Upper lobe of left lung (tissue), 6 donors: ENCODE measurements around the gene GOLPH3L. TPM values are rescaled to one million over a fixed set of nuclear protein-coding genes. Genes with fewer than 3 reads are reported as not detected.
"Not testable (repeated sequence)": the region's sequence is repeated elsewhere in the genome, so short reads cannot be mapped to it uniquely, and the experiment has no call there.

Experiments
- ATAC-seq, 2 donors: fragments of 200-7000 bp; cut with Tn5 transposase; one replicate each; pipeline ENCODE4 v1.9.1; 2022; ENCODE audit warnings: mild to moderate bottlenecking in 2 of 2, moderate library complexity in 2 of 2; ENCODE audit not compliant: low FRiP score in 2 of 2
- DNase-seq, 2 donors: peaks; one replicate each; pipeline ENCODE4 v3.0.0-alpha.2; 2019 to 2020
- H3K27ac ChIP-seq, 4 donors: fragments of 200-600 bp; sonication (generic); one replicate each; pipeline ENCODE4 v1.5.1; 2016 to 2019
- H3K27me3 ChIP-seq, 4 donors: fragments of 200-600 bp; sonication (generic); one replicate each; pipeline ENCODE4 v1.5.1; 2017 to 2019
- H3K36me3 ChIP-seq, 4 donors: fragments of 200-600 bp; sonication (generic); one replicate each; pipeline ENCODE4 v1.5.1; 2016 to 2019
- H3K4me1 ChIP-seq, 4 donors: fragments of 200-600 bp; sonication (generic); one replicate each; pipeline ENCODE4 v1.5.1; 2018 to 2019
- H3K4me3 ChIP-seq, 4 donors: fragments of 200-600 bp; sonication (generic); one replicate each; pipeline ENCODE4 v1.5.1; 2017 to 2019; ENCODE audit warnings: mild to moderate bottlenecking in 2 of 4, moderate library complexity in 1 of 4
- H3K9me3 ChIP-seq, 4 donors: fragments of 200-600 bp; sonication (generic); one replicate each; pipeline ENCODE4 v1.5.1; 2018 to 2019
- CTCF ChIP-seq, 6 experiments: fragments of 450-650 bp in 4 of 6; fragments of 200-600 bp in 2 of 6; sonication (generic) in 2 of 6; IDR thresholded peaks; one replicate each; pipeline ENCODE4 v1.5.1; 2016 to 2019; ENCODE audit warnings: antibody characterized with exemption in 6 of 6
- EP300 ChIP-seq, 4 donors: sonication (generic); formaldehyde crosslinking; IDR thresholded peaks; one replicate each; pipeline ENCODE4 v1.5.1; 2017; ENCODE audit warnings: antibody characterized with exemption in 4 of 4, control low read depth in 2 of 4
- POLR2A ChIP-seq, 4 donors: fragments of 450-650 bp; IDR thresholded peaks; one replicate each; pipeline ENCODE4 v1.5.1; 2016 to 2017; ENCODE audit warnings: antibody characterized with exemption in 4 of 4, mild to moderate bottlenecking in 2 of 4
- POLR2AphosphoS5 ChIP-seq, 2 donors: sonication (generic); formaldehyde crosslinking; IDR thresholded peaks; one replicate each; pipeline ENCODE4 v1.5.1; 2017; ENCODE audit warnings: antibody characterized with exemption in 2 of 2
- WGBS, 2 donors: methylation state at CpG; one replicate each; pipeline ENCODE4 v1.1.5; 2017 to 2018; 5-methylcytosine and 5-hydroxymethylcytosine counted together
- total RNA-seq, 6 donors: library from RNA; depleted of rRNA in 4 of 6; stranded (reverse); fragments of >200 nt in 4 of 6; gene quantifications; one replicate each; pipeline versions ENCODE4 v1.1.0 to v1.2.1, GENCODE V29; 2016 to 2021
- donor health status: DM: no; HTN: no; CAD: no; lungs with moderate emphysema.
- donor health status: DM: no; HTN: yes; CAD: no; lungs with severe emphysema.

The GOLPH3L gene
- total RNA-seq, 6 donors from 2014 or later, result 7.9 to 40.6 (median 23.8) TPM

- Histone ChIP-seq H3K9me3 (no peaks in the 10 kb centered on the region), H3K27me3 (no peaks in the 10 kb centered on the region), H3K4me3 (peak within 1 kb of the TSS; percentile 58 to 86 (median 74)), H3K4me1 (peaks cover 10 to 23% (median 20%) of the 10 kb centered on the region in 4 donors), H3K36me3 (peaks cover 24 to 33% (median 28%) of the 10 kb centered on the region in 4 donors), H3K27ac (peak within 1 kb of the TSS; percentile 96 to 100 (median 97))
- WGBS, 2 donors, result 0 to 1% methylated on average over 35 to 48 of the region's 49 CpGs
- ATAC-seq, result peak; percentile 98 to 99
- peak; percentile 93 to 99 for DNase-seq
- TF ChIP-seq POLR2A (IDR thresholded peaks at IDR 0.05) (peak; percentile 34 to 97 (median 84)), POLR2AphosphoS5 (IDR thresholded peaks at IDR 0.05) (peak; percentile 91), CTCF (IDR thresholded peaks at IDR 0.05) (peak in 2 of 6 experiments; percentile 17 to 28), EP300 (IDR thresholded peaks at IDR 0.05) (no peak)
These were observed 67.6 kb downstream of the GOLPH3L start, which contains the start of gene ENSA for GRCh38 chr1:150629115-150629928. TSS of gene ENSA (minus strand) at chr1:150629612. CDS start at chr1:150629470, 142 bp downstream.

GRCh38 chr1:150628766-150629114 lies 68.2 kb downstream of the GOLPH3L start:
- Histone ChIP-seq H3K27ac (peak overlapping the region; percentile 96 to 100 (median 97)), H3K4me3 (peak overlapping the region; percentile 58 to 86 (median 74)), H3K36me3 (peaks cover 24 to 39% (median 34%) of the 10 kb centered on the region in 4 donors), H3K27me3 (no peaks in the 10 kb centered on the region), H3K9me3 (no peaks in the 10 kb centered on the region), H3K4me1 (peaks cover 10 to 24% (median 20%) of the 10 kb centered on the region in 4 donors)
- DNase-seq, result no peak
- ATAC-seq, result no peak
- 0 to 3% methylated on average over 9 of the region's 9 CpGs for WGBS, 2 donors
- TF ChIP-seq EP300 (IDR thresholded peaks at IDR 0.05) (no peak), POLR2AphosphoS5 (IDR thresholded peaks at IDR 0.05) (no peak), POLR2A (IDR thresholded peaks at IDR 0.05) (no peak), CTCF (IDR thresholded peaks at IDR 0.05) (no peak)

DNA sequence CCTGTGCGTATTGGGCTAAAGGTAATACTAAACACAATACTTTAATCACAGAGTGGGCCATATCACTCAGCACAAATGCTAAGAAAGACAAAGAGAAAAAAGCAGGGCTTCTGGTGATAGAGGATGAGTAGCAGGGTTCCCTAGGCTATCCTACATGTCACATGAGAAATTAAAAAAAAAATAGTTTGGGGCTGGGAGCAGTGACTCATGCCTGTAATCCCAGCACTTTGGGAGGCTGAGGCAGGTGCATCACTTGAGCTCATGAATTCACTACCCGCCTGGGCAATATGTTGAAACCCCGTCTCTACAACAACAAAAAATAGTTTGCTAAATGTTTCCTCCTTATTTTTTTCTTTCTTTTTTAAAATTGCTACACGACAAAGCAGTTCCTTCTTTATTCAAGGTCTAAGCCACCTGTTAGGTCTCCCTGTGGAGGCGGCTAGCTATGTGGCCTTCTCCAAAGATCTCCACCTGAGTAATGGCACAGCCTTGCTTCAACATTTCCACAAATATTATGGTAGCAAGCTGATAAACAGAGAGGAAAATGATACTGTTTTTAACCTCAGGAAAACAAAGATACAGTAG lies 69.0 kb downstream of the GOLPH3L start:
- Histone ChIP-seq H3K36me3 (peaks cover 24 to 47% (median 39%) of the 10 kb centered on the region in 4 donors), H3K9me3 (no peaks in the 10 kb centered on the region), H3K27ac (peak overlapping the region; percentile 96 to 100 (median 97)), H3K4me3 (peak overlapping the region in 3 of 4 donors; percentile 58 to 76 (median 72)), H3K4me1 (peaks cover 12 to 28% (median 23%) of the 10 kb centered on the region in 4 donors), H3K27me3 (no peaks in the 10 kb centered on the region)
- TF ChIP-seq CTCF (IDR thresholded peaks at IDR 0.05), result no peak
- TF ChIP-seq POLR2AphosphoS5 (IDR thresholded peaks at IDR 0.05), result no peak
- no peak for TF ChIP-seq EP300 (IDR thresholded peaks at IDR 0.05)
- TF ChIP-seq POLR2A (IDR thresholded peaks at IDR 0.05), result no peak
- ATAC-seq (no peak), DNase-seq (no peak)
- WGBS, 2 donors, result 71 to 81% methylated on average over 5 of the region's 5 CpGs

DNA sequence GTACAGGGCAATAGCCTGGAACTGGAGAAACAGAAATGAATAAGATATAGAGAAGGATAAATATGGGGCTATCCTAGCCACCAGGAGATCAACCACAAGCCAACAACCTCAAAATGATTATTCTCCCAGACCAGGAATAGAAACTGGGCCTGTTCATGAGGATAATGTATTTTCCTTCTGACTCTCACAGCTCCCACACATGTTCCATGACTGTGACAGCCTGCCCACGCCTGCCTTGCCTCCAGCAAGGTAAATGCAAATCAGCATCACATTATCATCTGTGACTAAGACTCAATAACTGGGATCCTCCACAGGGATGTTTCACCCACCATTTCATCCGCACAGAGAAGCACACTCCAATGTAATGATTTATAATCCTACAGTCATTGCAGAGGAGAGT lies 70.8 kb downstream of the GOLPH3L start:
- Histone ChIP-seq H3K4me1 (peaks cover 30 to 45% (median 41%) of the 10 kb centered on the region in 4 donors), H3K27me3 (no peaks in the 10 kb centered on the region), H3K36me3 (peaks cover 24 to 56% (median 42%) of the 10 kb centered on the region in 4 donors), H3K27ac (no peak overlapping the region), H3K9me3 (no peaks in the 10 kb centered on the region), H3K4me3 (no peak overlapping the region)
- ATAC-seq, result no peak
- no peak for DNase-seq
- TF ChIP-seq CTCF (IDR thresholded peaks at IDR 0.05), result no peak
- no peak for TF ChIP-seq EP300 (IDR thresholded peaks at IDR 0.05)
- no peak for TF ChIP-seq POLR2A (IDR thresholded peaks at IDR 0.05)
- no peak for TF ChIP-seq POLR2AphosphoS5 (IDR thresholded peaks at IDR 0.05)
- WGBS, 2 donors, result 86 to 95% methylated on average over 2 of the region's 2 CpGs

GRCh38 chr1:150624546-150624945 lies 72.4 kb downstream of the GOLPH3L start:
- DNase-seq, ATAC-seq, H3K27ac ChIP-seq, H3K27me3 ChIP-seq, H3K4me3 ChIP-seq, H3K9me3 ChIP-seq: not testable (repeated sequence)
- H3K4me1 ChIP-seq, result peaks cover 46 to 52% (median 51%) of the 10 kb centered on the region in 4 donors
- H3K36me3 ChIP-seq, result peaks cover 30 to 66% (median 44%) of the 10 kb centered on the region in 4 donors
- WGBS, 2 donors, result 71 to 89% methylated on average over 1 of the region's 1 CpG

- Histone ChIP-seq H3K4me1 (peaks cover 50 to 56% (median 54%) of the 10 kb centered on the region in 4 donors), H3K36me3 (peaks cover 30 to 70% (median 44%) of the 10 kb centered on the region in 4 donors), H3K27ac (peak overlapping the region in 2 of 4 donors; percentile 18 to 51)
- not testable (repeated sequence) for H3K9me3 ChIP-seq, DNase-seq, ATAC-seq, H3K27me3 ChIP-seq, H3K4me3 ChIP-seq
- WGBS, 2 donors, result 86 to 88% methylated on average over 1 of the region's 1 CpG
These were observed 72.8 kb downstream of the GOLPH3L start for GRCh38 chr1:150624134-150624533.
